GM21381 (cell line): ENCODE results near the gene PLXDC2.

Source experiments
- ATAC-seq: cut with Tn5 transposase; IDR thresholded peaks from one replicate; pipeline ENCODE4 v1.9.1; 2021; ENCODE audit warnings: mild to moderate bottlenecking, moderate library complexity; ENCODE audit not compliant: unreplicated experiment

PLXDC2 gene

GRCh38 chr10:20091698-20092097 lies 275.5 kb downstream of the PLXDC2 start:
- no peak for ATAC-seq

DNA sequence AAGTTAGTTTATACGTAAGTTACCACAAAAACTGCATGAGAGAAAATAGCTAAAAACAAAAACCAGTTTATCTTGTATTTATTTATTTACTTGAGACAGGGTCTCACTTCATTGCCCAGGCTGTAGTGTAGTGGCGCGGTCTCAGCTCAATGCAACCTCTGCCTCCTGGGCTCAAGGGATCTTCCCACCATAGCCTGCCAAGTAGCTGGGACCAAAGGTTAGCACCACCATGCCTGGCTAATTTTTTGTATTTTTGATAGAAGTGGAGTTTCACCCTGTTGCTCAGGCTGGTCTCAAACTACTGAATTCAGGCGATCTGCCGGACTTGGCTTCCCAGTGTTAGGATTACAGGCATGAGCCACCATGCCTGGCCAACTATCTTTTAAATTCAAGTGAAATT lies 277.4 kb downstream of the PLXDC2 start:
- ATAC-seq = no peak

DNA sequence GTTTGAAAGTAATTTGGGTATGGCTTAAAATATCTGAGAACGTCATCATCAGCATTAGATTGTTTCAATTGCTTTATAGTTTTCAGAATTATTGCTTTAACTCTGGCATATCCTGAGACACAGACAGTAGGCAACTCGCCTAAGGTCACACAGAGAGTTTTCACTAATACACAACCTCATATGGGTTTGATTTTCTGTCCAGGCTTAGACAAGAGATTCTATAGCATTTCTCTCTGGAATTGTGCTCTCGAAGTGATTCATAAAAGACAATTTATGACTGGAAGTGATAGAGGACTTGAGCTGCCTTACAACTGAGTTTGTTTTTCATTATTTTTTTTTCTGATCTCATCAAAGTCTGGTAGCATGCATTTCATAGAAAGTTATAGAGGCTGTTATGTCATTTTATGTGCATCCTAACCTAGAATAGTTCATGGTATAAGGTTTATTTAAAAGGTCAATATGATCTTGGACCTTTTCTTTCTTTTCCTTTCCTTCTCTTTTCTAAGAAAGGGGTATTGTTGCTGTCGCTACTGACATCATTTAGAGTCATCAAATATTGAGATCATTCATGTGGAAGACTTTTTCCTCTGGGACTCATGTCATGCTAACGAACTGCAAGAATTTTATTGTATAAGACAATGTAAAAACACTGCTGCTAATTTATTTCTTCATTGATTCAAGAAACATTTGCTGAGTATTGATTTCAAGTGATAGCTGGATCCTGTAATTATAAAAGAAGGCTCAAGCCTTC lies 278.2 kb downstream of the PLXDC2 start:
- no peak for ATAC-seq

DNA sequence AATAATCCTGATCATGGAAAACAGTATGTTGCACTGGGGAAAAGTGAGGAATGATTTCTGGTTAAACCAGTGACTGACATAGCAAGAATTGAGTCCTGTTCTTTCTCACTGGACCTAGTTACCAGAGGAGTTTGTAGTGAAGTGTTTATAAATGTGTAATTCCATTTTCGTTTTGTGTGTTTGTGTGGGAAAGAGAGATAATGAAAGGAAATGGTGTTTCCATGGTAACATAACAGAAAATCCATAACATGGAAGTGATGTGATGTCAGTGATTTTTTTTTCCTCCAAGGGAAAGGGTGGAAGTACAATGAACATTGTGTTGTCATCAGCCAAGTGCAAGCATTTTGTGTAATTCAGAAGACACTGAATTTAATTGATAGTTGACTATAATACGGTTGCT lies 283.9 kb downstream of the PLXDC2 start:
- ATAC-seq = no peak

- no peak for ATAC-seq
Observed at GRCh38 chr10:20105236-20105635, 289.0 kb downstream of the PLXDC2 start.

- no peak for ATAC-seq
Observed at GRCh38 chr10:20105931-20106330, 289.7 kb downstream of the PLXDC2 start.

DNA sequence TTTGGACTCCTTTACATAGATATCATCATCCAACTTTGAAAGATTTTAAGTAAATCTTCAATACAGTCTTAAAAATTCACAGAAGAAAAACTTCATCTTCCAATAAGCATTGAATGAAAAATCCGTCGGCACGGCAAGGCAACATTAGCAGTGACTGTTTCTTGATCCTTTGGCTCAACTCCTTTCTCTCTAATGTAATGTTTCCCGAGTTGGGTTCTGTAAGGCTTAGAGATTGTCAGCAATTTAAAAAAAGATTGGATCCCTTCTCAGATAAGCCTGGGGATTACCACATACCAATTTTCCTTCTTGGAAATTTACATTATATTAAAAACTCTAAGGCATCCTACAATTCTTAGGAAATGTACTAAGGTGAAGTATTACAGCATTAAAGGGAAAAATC lies 291.8 kb downstream of the PLXDC2 start:
- ATAC-seq = no peak

- no peak for ATAC-seq
Observed at GRCh38 chr10:20109613-20110012, 293.4 kb downstream of the PLXDC2 start.

DNA sequence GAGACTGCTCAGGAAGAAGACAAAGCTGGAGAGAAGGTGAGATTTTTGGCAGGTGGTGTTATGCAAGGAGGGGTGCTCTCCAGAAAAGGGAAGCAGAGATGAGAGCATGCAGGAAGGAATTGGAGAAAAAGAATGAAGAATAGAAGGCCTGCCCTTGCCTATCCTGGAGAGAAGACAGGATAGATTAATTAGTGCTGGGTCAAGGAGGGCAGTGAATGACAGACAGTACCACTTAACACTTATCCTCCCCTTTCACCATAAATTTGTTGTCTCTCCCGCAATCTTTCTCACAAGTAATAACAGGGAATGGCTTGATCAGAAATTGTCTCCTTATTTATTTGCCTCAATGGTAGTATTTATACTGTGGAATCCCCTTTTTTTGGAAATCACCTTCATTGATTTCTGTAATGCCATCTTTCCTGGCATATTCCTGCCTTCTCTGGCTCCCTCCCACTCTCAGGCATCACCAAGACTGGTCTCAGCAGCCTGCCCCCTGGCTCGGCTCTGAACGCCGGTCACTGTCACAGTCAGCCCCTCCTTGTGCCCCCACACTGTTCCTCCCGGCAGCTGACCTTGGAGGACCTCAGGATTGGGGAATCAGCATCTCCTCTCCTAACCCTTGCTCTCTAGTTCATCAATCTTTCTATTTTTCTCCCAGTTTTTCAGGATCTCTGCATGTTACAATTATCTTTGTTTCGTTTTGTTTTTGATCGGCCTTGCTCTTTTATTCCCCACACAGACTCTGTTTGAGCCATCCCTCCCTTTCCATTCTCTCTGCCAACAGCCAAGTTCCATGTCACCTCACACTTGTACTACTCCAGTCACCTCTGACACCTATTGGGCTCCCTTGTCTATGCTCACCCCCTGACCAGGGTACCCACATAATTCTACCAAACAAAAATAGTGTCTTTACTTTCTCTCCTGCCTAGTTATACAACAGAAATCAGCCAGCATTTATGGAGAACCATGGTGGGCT lies 294.2 kb downstream of the PLXDC2 start:
- no peak for ATAC-seq

GRCh38 chr10:20114179-20114578 lies 297.9 kb downstream of the PLXDC2 start:
- ATAC-seq = no peak

DNA sequence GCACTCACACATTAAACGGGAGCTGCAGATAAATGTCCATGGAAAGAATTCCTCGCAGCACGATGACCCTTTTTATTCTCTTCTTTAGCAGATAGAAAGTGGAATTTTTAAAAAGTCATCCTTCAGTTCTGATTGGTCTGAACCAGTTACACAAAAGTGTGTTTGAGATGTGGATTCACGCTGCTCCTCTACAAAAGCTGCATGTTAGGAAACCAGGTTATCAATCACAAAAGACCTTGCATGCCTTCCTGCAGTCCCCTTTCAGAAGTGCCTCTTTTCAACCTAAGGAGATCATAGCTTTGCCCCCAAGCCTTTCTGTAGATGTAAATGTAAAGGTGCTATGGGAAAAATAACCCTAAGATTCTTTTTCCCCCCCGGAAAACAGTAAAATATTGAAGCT lies 299.7 kb downstream of the PLXDC2 start:
- ATAC-seq = no peak

DNA sequence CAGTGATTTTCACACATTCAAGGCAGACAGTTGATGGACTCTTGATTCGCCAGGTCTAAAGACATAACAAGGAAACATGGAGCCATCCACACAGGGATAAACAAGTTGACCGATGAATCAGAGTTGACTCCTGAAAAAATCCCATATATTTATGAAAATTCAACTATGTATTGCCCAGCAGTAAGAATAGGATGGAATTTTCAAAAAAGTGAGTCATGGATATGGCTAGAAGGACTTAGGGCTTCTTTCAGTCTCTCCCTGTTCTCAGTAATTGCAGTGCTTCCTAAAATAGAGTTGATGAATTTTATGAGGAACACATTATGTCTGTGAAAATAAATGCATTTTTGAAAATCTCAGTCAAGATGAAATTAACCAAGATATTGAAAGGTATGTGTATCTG lies 301.2 kb downstream of the PLXDC2 start:
- no peak for ATAC-seq

DNA sequence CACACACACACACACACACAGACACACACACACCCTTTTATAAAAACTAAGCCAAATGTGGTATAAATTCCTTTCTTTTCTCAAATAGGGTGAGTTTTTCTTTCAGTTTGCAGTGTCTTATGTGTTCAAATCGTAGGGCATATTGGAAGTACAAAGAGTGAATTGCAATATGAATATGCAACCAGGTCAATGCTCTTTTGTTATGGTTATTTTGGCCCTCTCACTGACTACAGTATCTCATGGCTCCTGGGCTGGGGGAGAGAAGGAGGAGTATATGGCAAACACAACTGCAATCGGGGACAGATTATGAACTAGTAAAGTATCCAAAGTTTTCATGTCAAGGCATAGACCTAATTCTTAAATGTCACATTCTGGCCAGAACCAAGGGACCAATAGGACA lies 301.9 kb downstream of the PLXDC2 start:
- no peak for ATAC-seq

DNA sequence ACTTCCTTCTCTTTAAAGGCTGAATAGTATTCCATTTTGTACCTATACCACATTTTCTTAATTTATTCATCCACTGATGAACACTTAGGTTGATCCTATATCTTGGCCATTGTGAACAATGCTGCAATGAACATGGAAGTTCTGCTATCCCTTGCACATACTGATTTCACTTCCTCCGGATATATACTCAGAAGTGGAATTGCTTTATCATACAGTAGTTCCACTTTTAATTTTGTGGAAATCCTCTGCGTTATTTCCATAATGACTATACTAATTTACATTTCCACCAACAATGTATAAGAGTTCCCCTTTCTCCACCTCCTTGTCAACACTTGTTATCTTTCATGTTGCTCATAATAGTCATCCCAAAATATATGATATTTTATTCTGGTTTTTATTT lies 312.6 kb downstream of the PLXDC2 start:
- ATAC-seq = no peak

- no peak for ATAC-seq
Observed at GRCh38 chr10:20132816-20133215, 316.6 kb downstream of the PLXDC2 start.

- no peak for ATAC-seq
Observed at GRCh38 chr10:20133669-20134189, 317.5 kb downstream of the PLXDC2 start.

DNA sequence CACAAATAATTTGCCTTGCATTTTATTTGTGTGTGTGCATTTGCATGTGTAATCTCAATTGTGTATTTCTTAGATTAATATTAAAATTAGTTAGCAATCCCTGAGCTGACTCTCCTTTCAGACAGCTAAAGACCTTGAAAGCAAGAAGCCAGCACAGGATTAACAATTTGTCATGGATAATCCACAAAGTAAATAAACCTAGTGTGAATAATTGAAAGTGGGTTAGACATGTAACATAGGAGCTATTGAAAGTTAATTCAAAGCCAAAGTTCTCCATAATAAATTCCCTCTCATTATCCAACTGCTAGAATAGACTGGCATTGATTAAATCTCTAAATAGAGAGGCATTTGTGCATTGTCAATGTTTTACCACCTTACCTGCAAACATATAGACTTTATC lies 326.1 kb downstream of the PLXDC2 start:
- ATAC-seq = no peak

GRCh38 chr10:20144268-20144667 lies 328.0 kb downstream of the PLXDC2 start:
- ATAC-seq = no peak

DNA sequence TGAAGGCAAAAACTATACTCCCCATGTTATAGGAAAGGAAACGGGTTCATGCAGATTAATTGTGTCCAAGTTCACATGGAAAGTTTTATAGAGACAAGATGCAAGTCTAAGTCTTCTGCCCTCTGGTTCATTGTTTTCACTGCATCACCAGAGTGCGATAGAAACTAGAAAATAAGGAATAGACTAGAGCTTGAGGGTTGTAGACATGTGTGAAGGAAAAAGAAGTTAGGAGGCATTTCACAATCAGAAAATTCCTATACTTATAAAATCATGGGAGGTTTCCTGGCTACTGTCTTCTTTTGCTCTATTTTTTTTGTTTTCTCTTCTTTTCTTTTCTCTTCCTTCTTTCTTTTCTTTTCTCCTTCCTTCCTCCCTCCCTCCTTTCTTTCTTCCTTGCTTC lies 329.8 kb downstream of the PLXDC2 start:
- ATAC-seq = no peak

DNA sequence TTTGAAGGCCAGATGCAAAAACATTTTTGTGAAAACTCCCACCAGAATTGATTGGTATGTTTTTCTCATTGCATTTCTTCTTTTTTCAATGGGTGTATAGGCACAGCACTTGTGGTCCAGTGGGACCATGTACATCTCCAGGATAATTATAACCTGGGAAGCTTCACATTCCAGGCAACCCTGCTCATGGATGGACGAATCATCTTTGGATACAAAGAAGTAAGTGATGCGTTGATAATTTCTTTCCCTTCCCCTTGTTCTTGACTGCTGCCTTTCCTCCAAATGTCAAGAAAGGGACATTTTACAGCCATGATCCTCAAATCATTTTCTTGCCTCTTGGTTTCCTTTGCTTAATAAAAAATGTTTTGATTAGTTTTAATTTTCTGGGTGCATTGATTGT lies 331.5 kb downstream of the PLXDC2 start:
- ATAC-seq = no peak

GRCh38 chr10:20156511-20156910 lies 340.3 kb downstream of the PLXDC2 start:
- ATAC-seq = no peak

- no peak for ATAC-seq
Observed at GRCh38 chr10:20157314-20157713, 341.1 kb downstream of the PLXDC2 start.
